Measurements from ENCODE around the gene EXOG.

The EXOG gene, protein sequence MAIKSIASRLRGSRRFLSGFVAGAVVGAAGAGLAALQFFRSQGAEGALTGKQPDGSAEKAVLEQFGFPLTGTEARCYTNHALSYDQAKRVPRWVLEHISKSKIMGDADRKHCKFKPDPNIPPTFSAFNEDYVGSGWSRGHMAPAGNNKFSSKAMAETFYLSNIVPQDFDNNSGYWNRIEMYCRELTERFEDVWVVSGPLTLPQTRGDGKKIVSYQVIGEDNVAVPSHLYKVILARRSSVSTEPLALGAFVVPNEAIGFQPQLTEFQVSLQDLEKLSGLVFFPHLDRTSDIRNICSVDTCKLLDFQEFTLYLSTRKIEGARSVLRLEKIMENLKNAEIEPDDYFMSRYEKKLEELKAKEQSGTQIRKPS

DNA sequence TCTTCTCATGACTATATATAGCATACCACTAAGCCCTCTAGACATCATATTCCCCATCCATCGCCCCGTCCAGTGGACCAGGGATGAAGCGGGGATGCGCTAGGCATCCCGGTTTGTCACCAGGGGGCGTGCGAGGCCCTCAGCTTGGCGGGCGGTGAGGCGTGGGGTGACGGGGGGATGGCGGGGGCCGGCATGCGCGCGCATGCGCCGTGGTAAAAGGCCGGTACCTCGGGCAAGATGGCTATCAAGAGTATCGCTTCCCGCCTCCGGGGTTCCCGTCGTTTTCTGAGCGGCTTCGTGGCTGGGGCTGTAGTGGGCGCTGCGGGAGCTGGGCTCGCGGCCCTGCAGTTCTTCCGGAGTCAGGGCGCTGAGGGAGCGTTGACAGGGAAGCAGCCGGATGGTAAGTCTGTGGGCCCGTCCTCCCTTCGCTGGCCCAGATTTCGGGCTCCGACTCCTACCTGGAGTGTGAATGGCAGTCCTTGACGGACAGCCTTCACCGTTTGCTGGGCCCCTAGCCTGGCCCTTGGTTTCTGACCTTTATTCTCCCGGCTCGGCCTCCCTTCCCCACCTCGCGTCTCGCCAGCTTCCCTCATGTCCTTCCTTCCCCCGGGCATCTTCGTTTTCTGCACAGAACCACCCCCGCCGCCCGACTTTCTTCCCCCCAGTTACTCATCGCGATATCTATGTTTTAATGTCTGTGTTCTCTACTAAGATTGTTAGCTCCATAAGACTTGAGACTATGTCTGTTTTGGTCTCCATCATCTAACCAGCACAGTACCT, at the start of gene EXOG:
Gene EXOG (plus strand): TSS at position 210 of the 780 bp plus-strand sequence. CDS start 28 bp downstream, at position 238.
- DNase-seq, result peak; percentile 88 to 93 (median 90)

DNA sequence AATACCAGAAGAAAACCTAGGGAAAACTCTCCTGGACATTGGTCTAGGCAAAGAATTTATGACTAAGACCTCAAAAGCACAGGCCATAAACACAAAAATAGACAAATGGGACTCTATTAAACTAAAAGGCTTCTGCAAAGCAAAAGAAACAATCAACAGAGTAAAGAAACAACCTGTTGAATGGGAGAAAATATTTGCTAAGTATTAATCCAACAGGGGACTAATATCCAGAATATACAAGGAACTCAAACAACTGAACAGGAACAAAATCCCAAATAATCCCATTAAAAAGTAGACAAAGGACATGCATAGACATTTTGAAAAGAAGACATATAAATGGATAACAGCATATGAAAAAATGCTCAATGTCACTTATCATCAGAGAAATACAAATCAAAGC, 49.3 kb upstream of the EXOG start:
- DNase-seq, result no peak

DNA sequence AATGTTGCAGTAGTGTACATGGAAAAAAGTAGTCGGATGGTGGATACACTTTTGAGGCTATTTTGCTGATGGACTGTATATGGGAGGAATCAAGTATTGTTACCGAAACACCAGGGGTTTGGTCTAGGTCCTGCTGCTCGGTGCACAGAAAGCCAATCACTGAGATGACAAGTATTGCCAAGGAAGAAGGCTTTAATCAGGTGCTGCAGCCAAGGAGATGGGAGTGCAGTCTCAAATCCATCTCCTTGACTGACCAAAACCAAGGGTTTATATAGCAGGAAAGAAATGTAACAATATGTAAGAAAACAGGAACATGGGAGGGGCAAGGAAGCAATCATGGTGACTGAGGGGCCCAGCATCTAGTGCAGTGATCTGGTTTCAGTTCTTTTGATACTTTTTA, 45.3 kb upstream of the EXOG start:
- no peak for DNase-seq

DNA sequence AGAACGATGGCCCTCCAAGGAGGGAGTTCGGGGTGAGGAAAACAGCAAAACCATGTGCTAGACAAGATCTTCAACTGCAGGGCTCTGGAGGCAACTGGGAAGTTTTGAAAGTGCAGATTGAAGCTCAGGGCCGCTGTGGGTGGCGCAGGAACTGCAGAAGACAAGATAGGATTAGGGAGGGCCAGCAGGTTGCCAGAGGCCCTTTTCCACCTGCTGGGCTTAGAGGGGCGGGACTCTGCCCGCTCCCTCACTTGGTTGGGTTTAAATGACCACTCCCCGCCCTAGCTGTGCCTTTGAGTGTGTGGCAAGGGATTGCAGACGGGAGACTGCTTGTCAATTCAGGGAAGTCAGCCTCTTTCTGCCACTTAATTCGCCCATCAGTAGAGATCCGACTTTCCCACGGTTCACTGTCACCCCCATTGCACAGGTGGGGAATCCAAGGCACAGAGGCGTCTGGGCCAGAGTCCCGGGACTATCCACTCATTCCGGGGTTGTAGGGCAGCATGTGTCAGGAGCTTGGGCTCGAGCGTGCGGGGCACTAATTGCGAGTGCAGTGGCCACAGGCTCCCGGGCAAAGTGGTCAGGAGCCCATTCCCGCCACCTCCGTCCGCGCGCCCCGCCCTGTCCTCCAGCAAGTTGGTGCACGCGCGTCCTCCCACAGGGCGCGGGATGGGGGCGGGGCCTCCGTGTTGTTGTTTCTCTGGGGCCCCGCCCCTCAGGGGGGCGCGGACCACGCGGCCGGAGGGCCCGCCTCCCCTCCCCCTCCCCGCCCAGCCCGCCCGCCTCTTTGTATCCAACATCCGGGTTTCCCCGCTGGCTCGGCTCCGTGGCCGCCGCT, 42.8 kb upstream of the EXOG start, which contains the start of gene ACVR2B:
Gene ACVR2B (plus strand): TSS at position 816 of the 838 bp plus-strand sequence. CDS start 433 bp downstream, outside the sequence.
- DNase-seq, result peak in 3 of 4 experiments; percentile 23 to 65 (median 27)

DNA sequence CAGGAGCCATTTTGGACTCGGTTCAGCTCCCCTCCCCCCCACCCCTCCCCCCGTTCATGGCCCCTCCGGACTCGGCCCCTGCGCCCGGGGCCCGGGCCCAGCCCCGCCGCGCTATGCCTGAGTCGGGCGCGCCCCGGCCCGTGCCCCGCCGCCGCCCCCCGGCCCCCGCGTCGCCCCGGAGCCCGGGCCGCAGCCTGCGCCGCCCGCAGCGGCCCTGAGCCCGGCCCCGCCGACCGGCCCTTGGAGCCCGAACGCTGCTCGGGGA, 42.3 kb upstream of the EXOG start:
- no peak for DNase-seq

DNA sequence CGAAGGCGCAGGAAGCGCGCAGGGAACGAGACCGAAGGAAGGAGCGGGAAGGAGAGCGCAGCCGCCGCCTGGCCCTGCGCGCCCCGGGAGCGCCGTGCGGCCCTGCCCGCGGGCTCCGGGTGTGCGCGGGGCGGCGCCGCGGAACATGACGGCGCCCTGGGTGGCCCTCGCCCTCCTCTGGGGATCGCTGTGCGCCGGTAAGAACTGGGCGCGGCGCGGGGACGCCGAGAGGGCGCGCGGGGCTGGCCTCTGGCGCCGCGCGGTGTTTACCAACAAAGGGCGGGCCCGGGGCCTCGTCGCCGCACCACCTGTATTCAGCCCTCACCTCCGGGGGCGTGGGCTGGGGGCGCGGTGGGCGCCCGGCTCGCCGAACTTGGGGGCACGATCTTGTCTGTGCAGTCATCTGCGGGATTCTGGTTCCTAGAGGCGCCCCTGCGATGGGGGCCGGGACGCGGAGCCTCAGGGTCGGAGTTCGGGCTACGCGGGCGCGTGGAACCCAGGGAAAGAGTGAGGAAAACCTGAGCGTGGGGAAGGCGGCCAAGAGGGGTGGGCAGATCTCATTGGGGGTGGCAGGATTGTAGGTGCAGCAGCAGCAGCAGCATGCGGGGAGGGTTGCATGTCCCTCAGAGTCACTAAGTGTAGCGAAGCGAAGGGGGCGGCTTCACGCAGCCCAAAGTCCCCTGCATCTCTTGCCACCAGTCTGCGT, 41.8 kb upstream of the EXOG start:
- DNase-seq, result peak in 1 of 4 experiments; percentile 36

DNA sequence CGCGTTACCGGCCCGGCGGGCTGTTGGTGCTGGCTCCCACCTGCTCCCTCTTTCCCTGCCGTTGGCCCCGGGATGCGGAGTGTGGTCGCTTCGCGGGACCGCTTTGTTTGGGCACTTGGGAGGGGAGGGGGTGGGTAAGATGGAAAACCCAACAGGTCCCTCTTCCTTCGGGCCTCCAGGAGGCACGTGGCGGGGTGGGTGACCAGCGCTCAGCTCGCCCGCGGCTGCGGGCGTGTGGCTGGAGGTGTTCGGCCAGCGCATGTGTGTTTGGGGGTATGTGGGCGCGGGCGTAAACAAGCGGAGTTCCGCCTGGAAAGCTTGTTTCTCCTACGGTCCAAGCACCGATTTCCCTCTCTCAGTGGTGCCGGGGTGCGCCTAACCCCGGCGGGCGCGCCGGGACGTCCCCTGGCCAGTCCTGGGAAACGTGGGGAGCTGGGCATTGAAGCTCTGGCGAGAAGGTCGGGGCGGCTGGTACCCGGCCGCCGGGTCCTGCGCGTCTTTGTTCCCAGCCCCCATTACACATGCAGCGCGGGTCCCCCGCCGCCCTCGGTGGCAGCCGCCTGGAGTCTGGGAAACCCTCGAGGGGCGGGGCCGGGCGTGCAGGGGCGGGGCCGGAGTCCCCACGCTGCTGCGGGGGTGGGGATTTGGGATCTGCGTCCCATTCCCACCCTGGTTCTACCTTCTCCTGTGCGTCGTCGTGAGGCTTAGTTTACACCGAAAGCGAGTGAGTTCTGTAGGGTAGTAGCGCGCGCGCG, 41.1 kb upstream of the EXOG start:
- peak in 1 of 4 experiments; percentile 43 for DNase-seq

DNA sequence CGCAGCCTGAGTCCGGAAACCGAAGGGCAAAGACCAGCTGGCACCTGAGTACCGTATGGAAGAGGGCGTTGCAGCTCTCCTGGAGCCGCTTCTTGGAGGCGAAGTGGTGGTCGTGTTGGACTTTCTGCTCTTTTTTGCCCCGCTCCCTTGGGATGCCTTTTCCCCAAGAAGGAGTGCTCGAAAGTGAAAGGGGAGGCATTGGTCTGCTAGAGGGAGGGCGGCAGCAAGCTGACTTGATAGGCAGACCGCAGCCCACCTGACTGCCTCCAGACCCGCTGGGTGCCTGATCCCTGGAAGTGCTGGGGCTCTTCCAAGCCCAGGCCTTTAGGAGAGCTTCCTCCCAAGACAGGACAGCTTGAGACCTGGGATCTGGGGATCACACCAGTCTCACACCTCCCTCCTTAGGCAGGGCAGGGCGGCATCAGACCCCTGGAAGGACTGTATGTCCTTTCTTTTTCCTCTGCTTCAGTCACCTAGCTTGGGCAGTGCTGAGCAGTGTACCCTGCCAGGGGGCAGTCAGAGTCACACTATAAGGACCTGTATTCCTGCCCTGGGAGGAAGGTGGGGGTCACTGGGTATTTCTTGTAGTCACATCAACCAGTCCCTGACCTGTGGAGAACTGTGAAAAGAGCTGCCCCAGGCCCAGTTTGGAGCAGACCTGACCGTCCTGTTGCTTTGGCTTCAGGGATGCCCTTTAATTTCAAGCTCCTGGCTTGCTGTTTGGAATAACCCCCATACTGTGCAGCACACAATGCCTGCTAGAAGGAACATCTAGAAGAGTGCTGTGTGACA, 40.3 kb upstream of the EXOG start:
- no peak for DNase-seq

DNA sequence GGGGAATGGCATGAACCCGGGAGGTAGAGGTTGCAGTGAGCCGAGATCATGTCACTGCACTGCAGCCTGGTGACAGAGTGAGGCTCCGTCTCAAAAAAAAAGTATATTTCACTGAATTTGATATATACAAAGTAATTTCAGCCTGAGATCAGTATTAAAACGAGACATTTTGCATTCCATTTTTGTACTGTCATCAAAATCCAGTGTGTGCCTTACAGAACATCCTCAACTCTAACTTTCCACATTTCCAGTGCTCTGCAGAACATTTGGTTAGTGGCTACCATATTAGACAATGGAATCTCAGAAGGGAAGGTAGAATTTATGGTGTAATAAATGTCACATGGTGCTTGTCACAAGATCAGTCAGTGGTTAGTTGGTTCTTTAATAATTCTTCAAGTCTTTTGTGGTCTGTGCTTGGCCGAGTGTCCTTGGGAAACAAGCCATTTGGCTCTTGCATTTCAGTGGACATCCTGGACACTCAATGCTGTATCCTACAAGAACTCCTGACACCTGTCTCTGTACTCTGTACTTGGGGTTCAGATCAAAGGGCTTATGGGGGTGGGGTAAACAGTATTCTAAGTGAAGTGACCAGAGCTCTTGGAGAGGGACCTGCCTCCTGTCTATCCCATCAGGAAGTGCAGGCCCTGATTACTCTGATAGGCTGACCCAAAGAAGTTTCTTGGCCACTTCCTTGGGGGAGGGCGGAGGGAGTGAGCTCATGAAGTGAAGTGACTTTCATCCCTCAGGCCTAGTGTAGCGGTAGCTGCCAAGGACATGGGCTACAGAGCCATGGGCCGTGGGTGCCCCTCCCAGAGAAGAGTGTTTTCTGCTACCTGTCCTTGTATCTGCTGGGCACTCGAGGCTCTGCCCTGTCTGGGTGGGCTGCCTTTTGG, 38.8 kb upstream of the EXOG start:
- no peak for DNase-seq

DNA sequence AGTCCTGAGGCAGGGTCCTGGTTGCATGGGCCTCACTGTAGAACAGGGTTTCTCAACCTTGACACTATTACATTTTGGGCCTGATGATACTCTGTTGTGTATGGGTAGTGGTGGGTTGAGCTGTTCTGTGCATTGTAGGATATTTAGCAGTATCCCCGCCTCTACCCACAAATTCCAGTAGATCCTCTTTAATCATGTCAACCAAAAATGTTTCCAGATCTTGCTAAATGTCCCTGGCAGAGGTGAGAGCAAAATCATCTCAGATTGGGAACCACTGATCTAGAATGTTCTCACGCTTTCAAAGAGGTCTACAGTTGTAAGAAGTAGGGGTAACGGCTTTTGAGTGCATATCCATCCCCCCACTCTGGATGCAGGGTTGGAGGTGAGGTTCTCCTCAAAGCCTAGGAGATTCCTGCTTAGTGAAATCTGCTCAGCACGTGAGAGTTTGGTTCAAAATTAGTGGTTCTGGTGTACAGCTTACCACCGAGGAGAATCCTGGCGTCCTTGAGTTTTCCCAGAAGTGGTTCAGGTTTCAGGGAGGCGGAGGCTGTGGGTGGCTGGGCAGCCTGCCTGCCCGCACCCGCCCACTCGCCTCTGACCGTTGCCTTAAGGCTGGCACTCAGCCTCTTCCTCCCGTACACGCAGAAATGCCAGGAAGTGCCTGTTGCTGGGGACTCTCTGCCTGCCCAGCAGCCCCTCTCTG, 37.2 kb upstream of the EXOG start:
- no peak for DNase-seq

DNA sequence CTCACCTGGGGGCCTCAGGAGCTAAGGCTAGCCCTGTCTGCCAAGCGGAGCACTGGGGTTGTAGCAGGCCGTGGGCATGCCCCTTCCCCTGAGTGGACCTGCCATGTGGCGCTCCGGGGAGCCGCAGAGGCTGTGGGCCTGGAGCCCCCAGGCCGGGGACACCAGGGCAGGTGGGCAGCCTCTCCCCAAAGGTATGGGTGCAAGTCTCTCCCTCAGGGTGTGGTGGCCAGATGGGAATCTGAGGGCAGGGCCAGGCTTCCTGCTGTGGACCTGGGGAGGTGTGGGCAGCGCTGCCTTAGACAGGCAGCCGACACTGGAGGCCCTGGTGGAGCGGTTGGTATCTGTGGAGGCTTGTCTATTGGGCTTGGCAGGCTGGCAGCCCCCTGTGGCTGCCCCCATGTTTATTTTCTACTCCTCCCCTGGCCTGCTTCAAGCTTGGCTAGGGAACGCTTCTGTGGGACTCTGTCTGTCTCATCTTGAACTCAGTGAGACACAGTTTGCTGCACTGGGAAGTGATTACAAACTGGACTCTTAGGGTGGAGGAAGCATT, 36.6 kb upstream of the EXOG start:
- no peak for DNase-seq

DNA sequence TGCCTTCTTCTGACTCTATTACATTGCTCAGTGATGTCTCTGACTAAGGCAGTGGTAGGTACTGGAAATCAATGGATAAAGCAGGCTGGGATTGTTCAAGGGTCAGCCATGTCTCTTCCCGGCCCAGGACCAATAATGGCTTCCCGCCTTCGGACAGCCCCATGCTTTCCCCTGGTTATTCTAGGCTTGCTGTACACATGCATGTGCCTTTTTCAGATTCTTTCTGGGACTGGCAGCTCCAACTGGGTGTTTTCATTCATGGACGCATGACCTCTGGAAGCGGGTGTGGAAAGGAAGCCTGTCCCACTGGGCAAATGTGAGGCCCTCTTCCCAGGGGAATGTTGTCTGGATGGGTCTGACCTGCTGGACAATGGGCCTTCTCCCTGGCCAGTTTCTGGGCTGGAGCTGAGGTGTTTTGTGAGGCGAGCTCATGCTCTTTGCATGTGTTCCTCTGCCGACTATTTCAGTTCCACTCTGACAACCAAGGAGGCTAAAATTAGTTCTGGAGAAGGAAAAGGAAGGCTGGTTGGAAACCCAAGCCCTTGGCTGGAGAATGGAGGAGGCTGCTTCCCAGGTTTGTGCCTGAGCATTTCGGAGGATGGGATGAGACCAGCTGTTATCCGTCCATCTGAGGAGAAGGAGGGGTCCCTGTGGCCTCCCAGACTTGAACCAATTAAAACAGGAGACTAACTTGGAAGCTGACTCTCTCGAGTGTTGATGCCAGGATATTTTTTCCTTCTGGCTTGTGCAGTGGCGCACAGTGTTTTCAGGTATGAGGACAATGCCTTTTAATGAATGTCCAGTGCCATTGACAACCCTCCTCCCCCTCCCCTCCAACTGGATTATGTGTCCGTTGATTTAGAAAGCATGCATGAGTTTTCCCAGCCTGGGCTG, 35.5 kb upstream of the EXOG start:
- DNase-seq, result no peak

DNA sequence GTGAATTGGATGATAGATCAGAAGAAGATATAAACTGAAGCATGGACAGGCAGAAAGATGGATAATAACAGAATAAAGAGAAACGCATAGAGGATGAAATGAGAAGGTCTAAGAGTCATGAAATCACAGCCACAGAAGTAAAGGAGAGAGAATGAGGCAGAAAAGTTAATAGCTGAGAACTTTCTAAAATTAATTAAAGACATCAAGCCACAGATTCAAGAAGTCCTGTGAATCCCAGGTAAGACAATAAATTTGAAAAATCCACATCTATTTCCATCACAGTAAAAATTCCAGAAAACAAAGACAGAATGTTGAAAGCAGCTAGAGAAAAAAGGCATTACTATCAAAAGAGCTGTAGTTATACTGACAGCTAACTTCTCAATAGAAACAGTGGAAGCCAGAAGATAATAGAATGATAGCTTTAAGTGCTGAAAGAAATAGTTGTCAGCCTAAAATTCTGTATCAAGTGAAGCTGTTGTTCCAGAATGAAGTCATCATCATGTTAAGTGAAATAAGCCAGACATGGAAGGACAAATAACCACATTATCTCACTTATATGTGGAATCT, 30.5 kb upstream of the EXOG start:
- no peak for DNase-seq

DNA sequence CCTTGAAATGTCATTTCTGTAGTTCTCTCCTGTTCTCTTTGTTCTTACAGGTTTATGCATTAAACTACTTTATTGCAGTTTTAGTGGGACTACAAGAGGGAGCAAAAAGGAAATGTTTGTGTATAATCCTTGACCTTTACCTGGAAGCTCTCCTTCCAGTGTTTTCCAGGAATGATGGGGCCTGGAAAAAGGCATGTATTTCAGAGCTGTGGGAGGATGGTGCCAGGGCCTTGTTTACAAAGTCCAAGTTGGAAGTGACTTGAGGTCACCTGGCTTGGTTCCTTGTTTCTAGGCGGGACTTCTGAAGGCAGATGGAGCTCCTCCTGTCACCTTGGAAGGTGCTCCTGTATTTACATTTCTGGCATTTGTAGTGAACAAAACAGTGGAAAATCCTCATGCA, 27.4 kb upstream of the EXOG start:
- no peak for DNase-seq

DNA sequence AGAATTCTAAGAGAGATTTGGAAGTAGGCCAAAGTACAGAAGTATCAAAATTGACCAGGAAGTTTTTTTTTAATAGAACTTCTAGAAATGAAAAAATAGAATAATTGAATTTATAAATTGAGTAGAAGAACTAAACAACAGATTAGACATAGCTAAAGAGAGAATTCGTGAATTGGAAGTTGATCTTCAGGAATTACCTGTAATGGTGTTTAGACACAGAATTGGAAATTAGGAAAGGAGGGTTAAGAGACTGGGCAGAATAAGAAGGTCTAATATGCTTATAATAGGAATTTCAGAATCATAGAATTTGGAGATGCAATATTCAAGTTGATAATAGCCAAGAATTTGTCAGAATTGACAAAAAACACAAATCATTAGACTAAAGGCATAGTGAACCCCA, 26.3 kb upstream of the EXOG start:
- DNase-seq, result no peak

DNA sequence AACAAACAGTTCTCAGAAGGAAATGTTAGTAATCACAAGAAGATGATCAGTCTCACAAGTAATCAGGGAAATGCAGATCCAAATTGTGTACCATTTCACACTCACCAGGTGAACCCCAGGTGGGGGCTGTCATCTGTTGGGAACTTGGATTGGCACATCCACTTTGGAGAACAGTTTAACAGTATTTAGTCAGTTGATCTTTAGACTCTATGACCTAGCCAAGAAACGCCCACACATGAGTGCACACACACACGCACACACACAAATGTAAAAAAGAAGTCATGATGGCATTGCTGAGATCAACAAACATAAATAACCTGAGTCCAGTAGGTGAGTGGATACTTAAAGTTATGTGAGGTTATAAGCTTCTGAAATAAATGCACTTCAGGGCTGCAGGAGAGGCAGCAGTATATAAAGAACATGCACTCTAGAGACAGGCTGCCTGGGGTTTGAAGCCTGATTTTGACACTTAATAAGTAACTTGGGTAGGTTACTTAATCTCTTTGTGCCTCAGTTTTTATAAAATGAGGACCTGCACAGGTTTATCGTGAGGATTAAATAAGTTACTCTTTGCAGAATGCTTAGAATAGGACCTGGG, 24.8 kb upstream of the EXOG start:
- no peak for DNase-seq

DNA sequence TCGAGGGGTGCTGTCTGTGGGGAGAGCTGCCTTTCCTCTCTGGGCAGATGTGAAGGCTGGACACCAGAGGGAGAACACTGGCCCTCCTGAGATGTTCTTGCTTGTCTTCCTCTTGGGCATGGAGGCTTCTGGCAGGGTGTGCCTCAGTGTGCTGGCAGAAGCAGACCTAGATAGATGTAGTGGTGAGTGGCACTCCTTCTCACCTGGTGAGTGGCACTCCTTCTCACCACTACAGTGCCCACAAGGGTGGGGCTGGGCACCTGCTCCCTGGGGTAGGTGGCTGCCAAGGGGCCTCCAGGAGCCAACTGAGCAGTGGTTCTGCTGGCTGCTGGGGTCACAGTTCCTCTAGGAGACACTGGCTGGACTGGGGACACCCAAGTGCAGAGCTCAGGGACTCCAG, 23.8 kb upstream of the EXOG start:
- no peak for DNase-seq
